Measurements from ENCODE around the gene ARHGEF2. TPM values are rescaled to one million over a fixed set of nuclear protein-coding genes. Genes with fewer than 3 reads are reported as not detected.
A peak's percentile ranks its signal among the peaks of the same experiment; 100 is the strongest.

The ARHGEF2 gene
- total and polyA plus RNA-seq, 8 donors: 10.3 to 39.0 (median 20.3) TPM

DNA sequence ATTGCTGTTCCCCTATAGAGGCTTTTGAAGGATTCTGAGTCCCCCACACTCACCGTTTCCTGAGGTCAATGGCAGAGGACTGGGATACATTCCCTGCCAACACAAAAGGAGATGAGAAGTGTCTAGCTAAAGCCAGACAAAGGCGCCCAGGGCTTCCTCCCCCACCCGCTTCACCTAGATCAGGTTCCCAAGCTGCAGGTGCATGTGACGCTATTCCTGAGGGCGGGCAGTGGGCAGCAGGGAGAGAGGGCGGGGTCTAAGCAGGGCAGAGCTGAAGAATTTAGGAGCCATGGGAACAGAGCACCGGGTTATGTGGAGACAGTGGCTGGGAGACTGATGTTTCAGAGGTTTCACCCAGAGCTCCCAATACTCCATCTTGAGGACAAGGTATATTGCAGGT is 6.0 kb upstream of the ARHGEF2 start:
- WGBS, 2 donors: 54 to 55% methylated on average over 7 of the region's 7 CpGs
- intact Hi-C loops (cut with DNase I): loop anchor here in 2 of 3 donors (5.0 kb wide), 2 partner anchors 42 to 47 kb away; partner anchors contain the start of gene RXFP4 (in 1 of the 2)
- H3K4me1 ChIP-seq: peaks cover 0 to 10% (median 0%) of the 10 kb centered on the region in 3 donors
- H3K27me3 ChIP-seq: no peaks in the 10 kb centered on the region
- no peak overlapping the region for H3K4me3 ChIP-seq
- TF ChIP-seq, protein P1, sequence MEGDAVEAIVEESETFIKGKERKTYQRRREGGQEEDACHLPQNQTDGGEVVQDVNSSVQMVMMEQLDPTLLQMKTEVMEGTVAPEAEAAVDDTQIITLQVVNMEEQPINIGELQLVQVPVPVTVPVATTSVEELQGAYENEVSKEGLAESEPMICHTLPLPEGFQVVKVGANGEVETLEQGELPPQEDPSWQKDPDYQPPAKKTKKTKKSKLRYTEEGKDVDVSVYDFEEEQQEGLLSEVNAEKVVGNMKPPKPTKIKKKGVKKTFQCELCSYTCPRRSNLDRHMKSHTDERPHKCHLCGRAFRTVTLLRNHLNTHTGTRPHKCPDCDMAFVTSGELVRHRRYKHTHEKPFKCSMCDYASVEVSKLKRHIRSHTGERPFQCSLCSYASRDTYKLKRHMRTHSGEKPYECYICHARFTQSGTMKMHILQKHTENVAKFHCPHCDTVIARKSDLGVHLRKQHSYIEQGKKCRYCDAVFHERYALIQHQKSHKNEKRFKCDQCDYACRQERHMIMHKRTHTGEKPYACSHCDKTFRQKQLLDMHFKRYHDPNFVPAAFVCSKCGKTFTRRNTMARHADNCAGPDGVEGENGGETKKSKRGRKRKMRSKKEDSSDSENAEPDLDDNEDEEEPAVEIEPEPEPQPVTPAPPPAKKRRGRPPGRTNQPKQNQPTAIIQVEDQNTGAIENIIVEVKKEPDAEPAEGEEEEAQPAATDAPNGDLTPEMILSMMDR (IDR thresholded peaks at IDR 0.05): no peak
- no peak overlapping the region for H3K27ac ChIP-seq
- peak in 3 of 4 donors; percentile 54 to 76 (median 63) for ATAC-seq
- no peaks in the 10 kb centered on the region for H3K9me3 ChIP-seq
- peak in 2 of 6 donors; percentile 52 to 70 for DNase-seq
- H3K36me3 ChIP-seq: no peaks in the 10 kb centered on the region
- FAIRE-seq: no peak

DNA sequence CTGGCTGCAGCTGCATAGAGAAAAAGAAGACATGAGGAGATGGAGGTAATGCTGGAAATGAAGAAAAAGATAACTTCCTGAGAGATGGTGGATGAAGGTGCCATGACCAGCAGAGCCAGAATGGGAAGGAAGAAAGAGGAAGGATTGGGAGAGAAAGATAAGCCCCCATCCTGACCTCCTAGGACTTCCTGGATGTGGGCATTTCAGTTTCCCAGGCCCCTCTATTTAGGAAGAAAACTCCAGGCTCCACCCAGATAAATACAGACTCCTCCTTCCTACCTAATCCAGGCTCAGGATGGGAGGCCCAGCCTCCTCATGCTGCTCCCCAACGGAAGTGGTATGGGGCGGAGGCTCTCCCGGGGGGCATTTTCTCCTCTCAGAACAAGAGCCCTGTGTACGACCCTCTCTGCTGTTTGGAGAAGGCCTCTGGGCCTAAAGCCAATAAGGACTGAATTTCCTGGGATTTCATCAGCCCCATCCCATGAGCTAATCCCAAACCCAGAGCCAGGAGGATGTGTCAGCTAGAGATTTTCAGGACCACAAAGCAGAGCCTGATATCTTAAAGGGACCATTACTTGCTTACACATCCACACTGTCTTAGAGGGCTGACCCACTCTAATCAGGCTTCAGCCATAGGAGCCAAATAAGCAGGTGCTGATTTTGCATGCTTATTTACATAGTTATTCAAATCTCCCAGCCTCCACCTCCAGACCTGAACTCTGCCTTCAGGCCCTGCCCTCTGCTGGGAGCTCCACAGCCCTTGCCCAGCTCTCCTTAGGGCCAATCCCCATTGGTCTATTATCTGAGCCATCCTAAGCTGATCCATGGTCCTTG is 5.1 kb upstream of the ARHGEF2 start:
- DNase-seq (peak in 1 of 6 donors; percentile 73), FAIRE-seq (no peak), ATAC-seq (peak; percentile 24 to 42 (median 24))
- intact Hi-C loops (cut with DNase I): loop anchor here in 2 of 3 donors (5.0 kb wide), 2 partner anchors 41 to 46 kb away; partner anchors contain the start of gene RXFP4 (in 1 of the 2)
- TF ChIP-seq, protein P1 (IDR thresholded peaks at IDR 0.05): no peak
- no peaks in the 10 kb centered on the region for H3K27me3 ChIP-seq
- no peak overlapping the region for H3K4me3 ChIP-seq
- H3K36me3 ChIP-seq: no peaks in the 10 kb centered on the region
- no peak overlapping the region for H3K27ac ChIP-seq
- WGBS, 2 donors: 54 to 64% methylated on average over 4 of the region's 4 CpGs
- no peaks in the 10 kb centered on the region for H3K9me3 ChIP-seq
- peaks cover 0 to 10% (median 0%) of the 10 kb centered on the region in 3 donors for H3K4me1 ChIP-seq

DNA sequence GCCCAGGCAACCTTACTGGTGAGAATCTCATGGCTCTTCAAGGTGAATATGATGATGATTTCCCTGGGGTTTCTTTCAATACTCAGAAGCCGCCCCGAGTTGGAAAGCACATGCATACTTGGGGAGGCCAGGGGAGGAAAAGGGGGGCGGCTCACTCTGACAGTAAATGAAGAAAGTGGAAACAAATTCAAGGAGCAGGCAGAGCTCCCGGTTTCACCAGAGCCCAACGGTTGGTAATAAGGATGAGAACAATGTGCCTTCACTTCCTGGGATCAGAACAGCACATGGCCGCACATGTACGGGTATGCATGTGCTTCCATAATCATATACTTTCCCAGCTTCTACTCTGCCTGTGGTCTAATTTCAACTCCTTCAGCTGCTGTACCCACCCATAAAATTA is 3.8 kb upstream of the ARHGEF2 start:
- Histone ChIP-seq H3K36me3 (no peaks in the 10 kb centered on the region), H3K4me3 (no peak overlapping the region), H3K27ac (no peak overlapping the region), H3K27me3 (no peaks in the 10 kb centered on the region), H3K9me3 (no peaks in the 10 kb centered on the region), H3K4me1 (peaks cover 0 to 10% (median 0%) of the 10 kb centered on the region in 3 donors)
- TF ChIP-seq, protein P1 (IDR thresholded peaks at IDR 0.05): no peak
- no peak for DNase-seq
- no peak for FAIRE-seq
- intact Hi-C loops (cut with DNase I): loop anchor here in 2 of 3 donors (5.0 kb wide), 2 partner anchors 40 to 45 kb away; partner anchors contain the start of gene RXFP4 (in 1 of the 2)
- ATAC-seq: no peak
- 74 to 79% methylated on average over 7 of the region's 7 CpGs for WGBS, 2 donors

DNA sequence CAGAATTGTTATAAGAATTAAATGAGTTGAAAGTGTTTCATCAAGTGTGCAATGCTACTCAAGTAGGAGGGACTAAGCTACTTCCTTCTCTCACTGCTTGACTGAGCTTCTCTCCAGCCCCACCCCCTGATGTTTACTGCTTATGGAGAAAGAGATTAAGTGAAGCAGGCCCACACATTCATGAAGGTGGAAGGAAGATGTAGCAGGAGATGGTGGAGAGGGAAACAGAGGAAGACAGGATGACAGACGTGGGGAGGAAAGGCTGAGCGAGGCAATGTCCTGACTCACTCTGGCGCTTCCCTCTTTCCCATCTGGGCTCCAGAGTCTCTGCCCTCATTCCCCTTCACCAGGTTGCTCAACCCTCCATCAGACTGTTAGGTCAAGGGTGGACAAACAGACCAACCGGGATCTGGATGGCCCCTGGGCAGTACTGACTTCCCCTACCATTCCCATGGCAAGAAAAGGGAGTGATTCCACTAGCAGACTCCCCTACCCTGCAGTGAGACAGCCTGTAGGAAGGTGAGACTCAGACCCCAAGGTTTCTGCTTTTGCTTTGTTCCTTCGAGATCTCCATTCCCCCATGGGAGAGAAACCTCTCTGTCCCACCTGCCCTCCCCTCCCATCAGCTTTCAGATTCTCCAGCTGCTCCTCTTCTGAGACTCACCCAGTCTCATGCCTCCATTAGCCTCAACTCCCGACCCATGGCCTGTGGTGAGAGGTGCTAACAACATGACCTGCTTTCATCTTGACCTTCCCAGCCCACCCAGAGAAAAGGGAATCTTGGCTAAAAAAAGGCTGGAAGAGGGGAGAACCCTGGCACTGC is 3.1 kb upstream of the ARHGEF2 start:
- H3K4me1 ChIP-seq: peaks cover 0 to 10% (median 0%) of the 10 kb centered on the region in 3 donors
- H3K4me3 ChIP-seq: no peak overlapping the region
- H3K27ac ChIP-seq: peak overlapping the region in 1 of 4 donors; percentile 17
- TF ChIP-seq, protein P1 (IDR thresholded peaks at IDR 0.05): no peak
- no peak for FAIRE-seq
- H3K27me3 ChIP-seq: no peaks in the 10 kb centered on the region
- no peak for DNase-seq
- 65 to 85% methylated on average over 6 of the region's 6 CpGs for WGBS, 2 donors
- no peak for ATAC-seq
- H3K36me3 ChIP-seq: no peaks in the 10 kb centered on the region
- intact Hi-C loops (cut with DNase I): loop anchor here in 2 of 3 donors (5.0 kb wide), 2 partner anchors 39 to 44 kb away; partner anchors contain the start of gene RXFP4 (in 1 of the 2)
- H3K9me3 ChIP-seq: no peaks in the 10 kb centered on the region
